ENCODE measurements around the gene BRINP3. TPM values are rescaled to one million over a fixed set of nuclear protein-coding genes. Genes with fewer than 3 reads are reported as not detected.

BRINP3 gene
- total and polyA plus RNA-seq, 9 of the 15 experiments (the other 6 are each of a cell fraction or from before 2014, with no cell fraction given) = 0.09 to 0.75 (median 0.19) TPM; not detected in 1

DNA sequence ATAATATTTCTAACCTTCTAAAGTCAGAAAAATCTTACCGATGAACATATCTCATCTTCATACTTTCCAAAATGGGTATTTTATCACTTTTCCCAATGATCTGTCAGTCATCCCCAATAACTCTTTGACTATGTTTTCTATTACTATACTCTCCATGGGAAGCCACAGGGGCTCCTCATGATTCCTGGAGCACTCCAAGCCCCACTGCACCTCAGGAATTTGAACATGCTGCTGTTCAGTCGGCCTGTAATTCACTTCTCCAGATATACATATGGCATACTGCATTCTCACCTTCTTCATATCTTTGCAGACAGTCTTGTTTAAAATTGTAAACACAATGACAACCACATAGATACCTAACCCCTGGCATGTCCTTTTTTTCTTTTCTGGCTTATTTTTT lies 333.0 kb downstream of the BRINP3 start (continued):
- TF ChIP-seq, protein P1, sequence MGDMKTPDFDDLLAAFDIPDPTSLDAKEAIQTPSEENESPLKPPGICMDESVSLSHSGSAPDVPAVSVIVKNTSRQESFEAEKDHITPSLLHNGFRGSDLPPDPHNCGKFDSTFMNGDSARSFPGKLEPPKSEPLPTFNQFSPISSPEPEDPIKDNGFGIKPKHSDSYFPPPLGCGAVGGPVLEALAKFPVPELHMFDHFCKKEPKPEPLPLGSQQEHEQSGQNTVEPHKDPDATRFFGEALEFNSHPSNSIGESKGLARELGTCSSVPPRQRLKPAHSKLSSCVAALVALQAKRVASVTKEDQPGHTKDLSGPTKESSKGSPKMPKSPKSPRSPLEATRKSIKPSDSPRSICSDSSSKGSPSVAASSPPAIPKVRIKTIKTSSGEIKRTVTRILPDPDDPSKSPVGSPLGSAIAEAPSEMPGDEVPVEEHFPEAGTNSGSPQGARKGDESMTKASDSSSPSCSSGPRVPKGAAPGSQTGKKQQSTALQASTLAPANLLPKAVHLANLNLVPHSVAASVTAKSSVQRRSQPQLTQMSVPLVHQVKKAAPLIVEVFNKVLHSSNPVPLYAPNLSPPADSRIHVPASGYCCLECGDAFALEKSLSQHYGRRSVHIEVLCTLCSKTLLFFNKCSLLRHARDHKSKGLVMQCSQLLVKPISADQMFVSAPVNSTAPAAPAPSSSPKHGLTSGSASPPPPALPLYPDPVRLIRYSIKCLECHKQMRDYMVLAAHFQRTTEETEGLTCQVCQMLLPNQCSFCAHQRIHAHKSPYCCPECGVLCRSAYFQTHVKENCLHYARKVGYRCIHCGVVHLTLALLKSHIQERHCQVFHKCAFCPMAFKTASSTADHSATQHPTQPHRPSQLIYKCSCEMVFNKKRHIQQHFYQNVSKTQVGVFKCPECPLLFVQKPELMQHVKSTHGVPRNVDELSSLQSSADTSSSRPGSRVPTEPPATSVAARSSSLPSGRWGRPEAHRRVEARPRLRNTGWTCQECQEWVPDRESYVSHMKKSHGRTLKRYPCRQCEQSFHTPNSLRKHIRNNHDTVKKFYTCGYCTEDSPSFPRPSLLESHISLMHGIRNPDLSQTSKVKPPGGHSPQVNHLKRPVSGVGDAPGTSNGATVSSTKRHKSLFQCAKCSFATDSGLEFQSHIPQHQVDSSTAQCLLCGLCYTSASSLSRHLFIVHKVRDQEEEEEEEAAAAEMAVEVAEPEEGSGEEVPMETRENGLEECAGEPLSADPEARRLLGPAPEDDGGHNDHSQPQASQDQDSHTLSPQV (IDR thresholded peaks at IDR 0.05) = no peak
- TF ChIP-seq ZNF583 (CRISPR knock-in tag; IDR thresholded peaks at IDR 0.05) (no peak), ZNF444 (CRISPR knock-in tag; IDR thresholded peaks at IDR 0.05) (no peak), ZBTB7A (IDR thresholded peaks at IDR 0.05; ENCODE audit: borderline replicate concordance, control insufficient read depth, low read depth, low read length) (no peak), NBN (IDR thresholded peaks at IDR 0.05; ENCODE audit: low read depth) (no peak), ZNF79 (CRISPR knock-in tag; IDR thresholded peaks at IDR 0.05; ENCODE audit: low read depth) (no peak), KLF1 (tag; IDR thresholded peaks at IDR 0.05) (no peak), ELF4 (CRISPR knock-in tag; IDR thresholded peaks at IDR 0.05) (no peak), SP2 (IDR thresholded peaks at IDR 0.05; ENCODE audit: extremely low read depth, low read depth, low read length, poor library complexity, severe bottlenecking) (no peak), SMAD2 (IDR thresholded peaks at IDR 0.05; ENCODE audit: low read depth, low read length) (no peak)
- TF ChIP-seq, protein P2, sequence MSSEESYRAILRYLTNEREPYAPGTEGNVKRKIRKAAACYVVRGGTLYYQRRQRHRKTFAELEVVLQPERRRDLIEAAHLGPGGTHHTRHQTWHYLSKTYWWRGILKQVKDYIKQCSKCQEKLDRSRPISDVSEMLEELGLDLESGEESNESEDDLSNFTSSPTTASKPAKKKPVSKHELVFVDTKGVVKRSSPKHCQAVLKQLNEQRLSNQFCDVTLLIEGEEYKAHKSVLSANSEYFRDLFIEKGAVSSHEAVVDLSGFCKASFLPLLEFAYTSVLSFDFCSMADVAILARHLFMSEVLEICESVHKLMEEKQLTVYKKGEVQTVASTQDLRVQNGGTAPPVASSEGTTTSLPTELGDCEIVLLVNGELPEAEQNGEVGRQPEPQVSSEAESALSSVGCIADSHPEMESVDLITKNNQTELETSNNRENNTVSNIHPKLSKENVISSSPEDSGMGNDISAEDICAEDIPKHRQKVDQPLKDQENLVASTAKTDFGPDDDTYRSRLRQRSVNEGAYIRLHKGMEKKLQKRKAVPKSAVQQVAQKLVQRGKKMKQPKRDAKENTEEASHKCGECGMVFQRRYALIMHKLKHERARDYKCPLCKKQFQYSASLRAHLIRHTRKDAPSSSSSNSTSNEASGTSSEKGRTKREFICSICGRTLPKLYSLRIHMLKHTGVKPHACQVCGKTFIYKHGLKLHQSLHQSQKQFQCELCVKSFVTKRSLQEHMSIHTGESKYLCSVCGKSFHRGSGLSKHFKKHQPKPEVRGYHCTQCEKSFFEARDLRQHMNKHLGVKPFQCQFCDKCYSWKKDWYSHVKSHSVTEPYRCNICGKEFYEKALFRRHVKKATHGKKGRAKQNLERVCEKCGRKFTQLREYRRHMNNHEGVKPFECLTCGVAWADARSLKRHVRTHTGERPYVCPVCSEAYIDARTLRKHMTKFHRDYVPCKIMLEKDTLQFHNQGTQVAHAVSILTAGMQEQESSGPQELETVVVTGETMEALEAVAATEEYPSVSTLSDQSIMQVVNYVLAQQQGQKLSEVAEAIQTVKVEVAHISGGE (CRISPR knock-in tag; IDR thresholded peaks at IDR 0.05) = no peak
